CD14-positive monocyte (primary cell): ENCODE measurements around the gene FBL. TPM values are rescaled to one million over a fixed set of nuclear protein-coding genes. Genes with fewer than 3 reads are reported as not detected.
"Not testable (repeated sequence)": the region's sequence is repeated elsewhere in the genome, so short reads cannot be mapped to it uniquely, and the experiment has no call there.

Experiments used
- DNase-seq, 3 donors: peaks; one replicate each; pipeline ENCODE4 v3.0.0-alpha.2; 2011 to 2022
- H2AFZ ChIP-seq: 2 replicates; pipeline ENCODE4 v1.6.0; 2012; ENCODE audit warnings: mild to moderate bottlenecking, low read depth, low read length, inconsistent platforms; ENCODE audit not compliant: insufficient read depth, poor library complexity, severe bottlenecking
- H3K27ac ChIP-seq, 2 donors: 1 replicate in 1 of 2; 2 replicates in 1 of 2; pipeline ENCODE4 v1.5.1; 2012 to 2013; ENCODE audit warnings: low read length in 2 of 2, control low read depth in 1 of 2, inconsistent platforms in 1 of 2, low read depth in 1 of 2, mild to moderate bottlenecking in 1 of 2
- H3K27me3 ChIP-seq, 2 donors: one replicate each; pipeline versions ENCODE4 v1.6.0 to v1.6.1; 2011 to 2013; ENCODE audit warnings: low read length in 2 of 2; ENCODE audit not compliant: control insufficient read depth in 2 of 2, insufficient read depth in 2 of 2
- H3K36me3 ChIP-seq, 2 donors: replicated peaks in 1 of 2; 1 replicate in 1 of 2; 2 replicates in 1 of 2; pipeline versions ENCODE4 v1.5.1 to v1.6.1; 2012 to 2013; ENCODE audit warnings: low read length in 2 of 2, control low read depth in 1 of 2, inconsistent platforms in 1 of 2, mild to moderate bottlenecking in 1 of 2; ENCODE audit not compliant: insufficient read depth in 2 of 2, control insufficient read depth in 1 of 2
- H3K4me1 ChIP-seq, 2 donors: 1 replicate in 1 of 2; 2 replicates in 1 of 2; pipeline versions ENCODE4 v1.5.1 to v1.6.1; 2012 to 2013; ENCODE audit warnings: low read length in 2 of 2, control low read depth in 1 of 2, inconsistent platforms in 1 of 2, mild to moderate bottlenecking in 1 of 2, moderate library complexity in 1 of 2; ENCODE audit not compliant: insufficient read depth in 2 of 2, control insufficient read depth in 1 of 2
- H3K4me2 ChIP-seq: replicated peaks from 2 replicates; pipeline ENCODE3; 2012; ENCODE audit warnings: low read length, moderate library complexity, mild to moderate bottlenecking; ENCODE audit not compliant: poor library complexity, severe bottlenecking; ENCODE audit errors: extremely low read depth
- H3K4me3 ChIP-seq, 3 experiments: fragments of 200-600 bp in 1 of 3; sonication (generic) in 1 of 3; replicated peaks in 1 of 3; 1 replicate in 2 of 3; 2 replicates in 1 of 3; pipeline ENCODE4 v1.5.1; 2011 to 2013; ENCODE audit warnings: low read length in 3 of 3, mild to moderate bottlenecking in 3 of 3, control low read depth in 2 of 3, low read depth in 2 of 3, inconsistent platforms in 1 of 3, moderate library complexity in 1 of 3
- H3K79me2 ChIP-seq: 2 replicates; pipeline ENCODE4 v1.6.0; 2012; ENCODE audit warnings: mild to moderate bottlenecking, control low read depth, inconsistent platforms, low read length, moderate library complexity; ENCODE audit not compliant: insufficient read depth
- H3K9ac ChIP-seq: 2 replicates; pipeline ENCODE4 v1.6.0; 2017; ENCODE audit warnings: low read length, mild to moderate bottlenecking; ENCODE audit not compliant: insufficient read depth, poor library complexity, severe bottlenecking
- H3K9me3 ChIP-seq, 2 donors: replicated peaks in 1 of 2; 1 replicate in 1 of 2; 2 replicates in 1 of 2; pipeline versions ENCODE4 v1.5.1 to v1.6.1; 2012 to 2013; ENCODE audit warnings: low read length in 2 of 2, control low read depth in 1 of 2; ENCODE audit not compliant: control insufficient read depth in 1 of 2, insufficient read depth in 1 of 2
- H4K20me1 ChIP-seq: 2 replicates; pipeline ENCODE4 v1.6.0; 2012; ENCODE audit warnings: mild to moderate bottlenecking, low read length, control low read depth, moderate library complexity; ENCODE audit not compliant: insufficient read depth
- H3K27ac Mint-ChIP-seq, 7 donors: one replicate each; pipeline ENCODE4 v1.8.0; 2020; ENCODE audit warnings: mild to moderate bottlenecking in 7 of 7, mixed read lengths in 7 of 7, moderate library complexity in 6 of 7, inconsistent platforms in 2 of 7
- H3K27me3 Mint-ChIP-seq, 3 donors: one replicate each; pipeline ENCODE4 v1.8.0; 2021 to 2022; ENCODE audit warnings: low read depth in 3 of 3, mild to moderate bottlenecking in 3 of 3, mixed read lengths in 3 of 3, moderate library complexity in 3 of 3, inconsistent platforms in 1 of 3
- H3K36me3 Mint-ChIP-seq, 2 donors: one replicate each; pipeline ENCODE4 v1.8.0; 2020; ENCODE audit warnings: mixed read lengths in 2 of 2, inconsistent platforms in 1 of 2, mild to moderate bottlenecking in 1 of 2
- H3K4me1 Mint-ChIP-seq: one replicate; pipeline ENCODE4 v1.8.0; 2020; ENCODE audit warnings: mild to moderate bottlenecking, mixed read lengths
- H3K4me3 Mint-ChIP-seq, 2 donors: one replicate each; pipeline ENCODE4 v1.8.0; 2020; ENCODE audit warnings: mild to moderate bottlenecking in 2 of 2, mixed read lengths in 2 of 2, moderate library complexity in 1 of 2
- H3K9me3 Mint-ChIP-seq, 7 donors: one replicate each; pipeline ENCODE4 v1.8.0; 2020 to 2022; ENCODE audit warnings: mixed read lengths in 7 of 7, mild to moderate bottlenecking in 6 of 7, moderate library complexity in 6 of 7, inconsistent platforms in 2 of 7
- WGBS: methylation state at CpG from one replicate; pipeline ENCODE4 v1.1.5; 2013; ENCODE audit warnings: missing lambda C conversion rate; ENCODE audit not compliant: insufficient coverage; 5-methylcytosine and 5-hydroxymethylcytosine counted together
- intact Hi-C, 2 donors: fragments of 100-400 bp; cut with micrococcal nuclease; formaldehyde crosslinking; loops; one replicate each; pipeline versions ENCODE4 v1.15.0 to v1.15.1; 2023
- polyA plus RNA-seq, 3 donors: library from polyadenylated mRNA; depleted of rRNA in 1 of 3; unstranded in 2 of 3; stranded (reverse) in 1 of 3; fragments of 300-500 nt in 2 of 3; fragments of >200 nt in 1 of 3; fragmentation: Illumina TruSeq in 2 of 3; gene quantifications; 1 replicate in 2 of 3; 2 replicates in 1 of 3; pipeline ENCODE4 v1.2.3, GENCODE V29; 2012 to 2021

FBL gene
- polyA plus RNA-seq, 3 donors: 57.1 to 157 (median 60.3) TPM

DNA sequence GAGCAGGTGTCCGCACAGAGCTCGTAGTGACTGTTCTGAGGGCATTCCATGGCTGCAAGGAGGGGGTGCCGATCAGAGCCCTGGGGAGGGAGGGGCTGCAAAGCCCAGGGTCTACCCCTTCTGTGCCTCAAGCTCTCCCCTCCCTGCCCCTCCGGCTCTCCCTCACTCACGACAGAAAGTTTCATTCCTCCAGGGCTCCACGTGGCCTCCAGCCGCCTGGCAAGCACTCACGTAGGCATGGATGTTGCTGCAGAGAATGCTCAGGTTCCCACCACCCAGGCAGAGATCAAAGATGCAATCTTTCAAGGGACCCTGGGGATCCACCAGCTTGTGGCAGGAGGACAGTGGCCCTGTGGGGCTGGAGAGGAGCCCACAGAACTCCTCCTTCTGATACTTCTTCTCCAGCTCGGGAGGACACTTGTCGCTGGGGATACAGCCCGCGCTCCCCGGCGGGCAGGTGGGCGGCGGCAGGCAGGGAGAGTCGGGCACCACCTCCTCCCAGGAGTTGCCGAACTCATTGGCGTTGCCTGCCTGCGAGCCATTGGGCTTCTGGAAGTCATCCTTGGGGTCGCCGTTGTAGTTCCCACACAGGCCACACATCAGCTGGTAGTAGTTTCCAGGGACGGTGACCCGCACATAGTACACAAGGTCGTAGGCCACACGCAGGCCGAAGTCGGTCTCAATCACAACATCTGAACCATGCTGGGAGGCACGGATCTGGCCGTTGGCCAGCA is 39.8 kb upstream of the FBL start:
- H3K27ac ChIP-seq, H3K4me1 ChIP-seq, H2AFZ ChIP-seq, H3K36me3 ChIP-seq, H3K4me2 ChIP-seq, H3K27ac Mint-ChIP-seq, H3K4me3 ChIP-seq, H3K36me3 Mint-ChIP-seq, DNase-seq, H3K4me1 Mint-ChIP-seq, H3K9me3 Mint-ChIP-seq, H3K79me2 ChIP-seq, H4K20me1 ChIP-seq, H3K9me3 ChIP-seq, H3K27me3 ChIP-seq, H3K4me3 Mint-ChIP-seq, intact Hi-C loops, H3K9ac ChIP-seq: not testable (repeated sequence)
- WGBS: 83% methylated on average over 6 of the region's 30 CpGs
- H3K27me3 Mint-ChIP-seq: peaks cover 8 to 15% (median 11%) of the 10 kb centered on the region in 3 donors

DNA sequence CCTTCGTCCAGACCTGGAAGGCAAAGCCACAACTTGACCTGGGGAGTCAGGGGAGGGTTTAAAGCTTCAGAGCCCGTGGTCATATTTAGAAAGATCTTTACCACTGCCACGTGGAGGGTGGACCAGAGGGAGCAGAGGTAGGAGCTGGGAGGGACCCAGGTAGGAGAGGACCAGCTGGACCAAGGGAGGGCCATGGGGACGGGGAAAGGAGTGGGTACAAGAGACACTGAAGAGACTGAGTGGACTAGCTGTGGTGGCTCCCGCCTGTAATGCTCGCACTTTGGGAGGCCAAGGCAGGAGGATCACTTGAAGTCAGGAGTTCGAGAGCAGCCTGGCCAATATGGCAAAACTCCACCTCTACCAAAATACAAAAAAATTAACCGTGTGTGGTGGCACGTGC is 38.5 kb upstream of the FBL start:
- H3K4me3 ChIP-seq, H2AFZ ChIP-seq, H3K36me3 ChIP-seq, H3K27me3 ChIP-seq, H3K36me3 Mint-ChIP-seq, H3K9me3 ChIP-seq, H3K9me3 Mint-ChIP-seq, H3K4me1 Mint-ChIP-seq, H3K4me3 Mint-ChIP-seq, H3K27me3 Mint-ChIP-seq, H4K20me1 ChIP-seq, H3K27ac Mint-ChIP-seq, H3K4me2 ChIP-seq, H3K27ac ChIP-seq, H3K4me1 ChIP-seq, intact Hi-C loops, H3K9ac ChIP-seq, H3K79me2 ChIP-seq, DNase-seq: not testable (repeated sequence)
- WGBS: 100% methylated on average over 1 of the region's 9 CpGs

DNA sequence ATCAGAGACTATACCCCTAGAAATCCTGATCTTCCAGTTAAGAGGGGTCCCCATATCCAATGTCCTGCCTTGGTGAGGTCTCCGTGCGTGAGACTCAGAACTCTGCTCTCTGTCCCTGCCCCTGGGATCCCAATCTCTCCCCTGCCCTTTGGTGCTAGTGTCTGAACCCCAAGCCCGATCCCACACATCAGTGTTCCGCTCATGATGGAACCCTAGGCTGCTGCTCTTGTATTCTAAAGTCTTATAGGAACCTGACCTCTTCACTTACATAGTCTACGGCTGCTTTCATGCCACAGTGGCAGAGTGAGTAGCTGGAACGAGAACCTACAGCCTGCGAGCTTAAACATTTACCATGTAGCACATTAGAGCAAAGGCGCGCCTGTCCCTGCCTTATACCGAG is 36.5 kb upstream of the FBL start:
- 93% methylated on average over 3 of the region's 10 CpGs for WGBS

DNA sequence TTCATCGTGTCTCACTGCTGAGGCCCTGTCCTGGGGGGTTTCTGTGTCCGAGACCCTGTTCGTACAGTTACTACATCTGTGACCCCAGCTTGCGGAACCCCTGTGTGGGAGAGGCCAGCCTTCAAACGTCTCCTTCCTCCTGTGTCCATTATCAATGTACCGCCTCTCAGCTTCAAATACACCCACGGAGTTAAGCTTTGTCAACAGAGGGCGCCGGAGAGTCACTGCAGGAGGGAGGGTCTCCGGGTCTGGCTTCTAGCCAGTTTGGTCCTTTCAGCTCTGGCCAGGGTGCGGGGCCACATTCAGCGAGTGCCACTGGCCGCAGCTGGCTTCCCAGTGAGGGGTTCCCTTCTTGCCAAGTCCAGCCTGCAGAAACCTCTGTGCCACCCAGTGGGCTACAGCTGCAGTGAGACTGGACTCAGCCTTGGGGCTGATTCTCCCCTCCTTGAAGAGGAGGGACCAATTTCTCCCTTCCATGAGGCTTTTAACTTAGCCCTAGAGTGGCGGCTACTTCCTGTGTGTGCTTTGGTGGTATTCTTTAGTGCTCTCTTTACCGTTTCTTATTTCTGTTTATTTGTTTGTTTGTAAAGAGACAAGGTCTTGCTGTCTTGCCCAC is 35.4 kb upstream of the FBL start:
- H3K27ac ChIP-seq, H3K4me1 ChIP-seq, H3K79me2 ChIP-seq, H3K4me3 Mint-ChIP-seq, H4K20me1 ChIP-seq, H3K9ac ChIP-seq, H2AFZ ChIP-seq, H3K9me3 Mint-ChIP-seq, H3K27ac Mint-ChIP-seq, H3K9me3 ChIP-seq, H3K4me1 Mint-ChIP-seq, H3K36me3 ChIP-seq, H3K4me2 ChIP-seq, H3K27me3 Mint-ChIP-seq, H3K4me3 ChIP-seq, H3K27me3 ChIP-seq, H3K36me3 Mint-ChIP-seq, intact Hi-C loops: not testable (repeated sequence)
- peak; percentile 27 to 48 (median 30) for DNase-seq
- WGBS: 3% methylated on average over 7 of the region's 15 CpGs

More for the DNA sequence above, 36.5 kb upstream of the FBL start:
- H3K4me3 ChIP-seq, H3K9me3 Mint-ChIP-seq, H3K27ac Mint-ChIP-seq, H3K27ac ChIP-seq, H3K9me3 ChIP-seq, H3K4me2 ChIP-seq, H2AFZ ChIP-seq, intact Hi-C loops, H3K36me3 ChIP-seq, H3K27me3 Mint-ChIP-seq, DNase-seq, H3K27me3 ChIP-seq, H3K4me3 Mint-ChIP-seq, H3K4me1 ChIP-seq, H3K79me2 ChIP-seq, H3K4me1 Mint-ChIP-seq, H3K9ac ChIP-seq, H3K36me3 Mint-ChIP-seq, H4K20me1 ChIP-seq: not testable (repeated sequence)
